Tibial nerve (tissue), 3 donors: ENCODE measurements around the gene SRP9.

ENCODE experiments used
- CTCF ChIP-seq, 5 experiments: fragments of 200-600 bp in 3 of 5; fragments of 450-650 bp in 2 of 5; sonication (generic) in 3 of 5; IDR thresholded peaks; one replicate each; pipeline ENCODE4 v1.5.1; 2016 to 2019; ENCODE audit warnings: antibody characterized with exemption in 5 of 5, mild to moderate bottlenecking in 3 of 5, moderate library complexity in 2 of 5
- POLR2A ChIP-seq, 2 donors: fragments of 450-650 bp; IDR thresholded peaks; one replicate each; pipeline ENCODE4 v1.6.1; 2017; ENCODE audit warnings: antibody characterized with exemption in 2 of 2, mild to moderate bottlenecking in 2 of 2, moderate library complexity in 2 of 2

- no peak for TF ChIP-seq CTCF (IDR thresholded peaks at IDR 0.05)
- no peak for TF ChIP-seq POLR2A (IDR thresholded peaks at IDR 0.05)
Measured at GRCh38 chr1:225757927-225758656, 19.5 kb upstream of the SRP9 start.
